K562 (cell line): Measurements from ENCODE around the gene MMP23B. TPM values are rescaled to one million over a fixed set of nuclear protein-coding genes. Genes with fewer than 3 reads are reported as not detected.
A peak's percentile ranks its signal among the peaks of the same experiment; 100 is the strongest.

ENCODE experiments used
- ATAC-seq: fragments of 200-7000 bp; cut with Tn5 transposase; 3 replicates; pipeline ENCODE4 v1.9.1; 2020; ENCODE audit warnings: moderate library complexity
- BruUV-seq: library from RNA; stranded (reverse); fragments of 400-500 nt; replicated peaks from 2 replicates; lab custom pipeline; 2021; lab: Mats Ljungman, UMichigan
- CTCF ChIA-PET: fragments of 300-600 bp; formaldehyde crosslinking; extraction: SDS; loops from one replicate; lab custom pipeline; 2021; ENCODE audit warnings: low intra/inter-chr PET ratio; lab: Yijun Ruan, JAX
- POLR2A ChIA-PET: fragments of 300-600, 350-650 bp; sonication (Branson Sonifier 250); formaldehyde crosslinking; extraction: SDS; loops from one replicate; lab custom pipeline; 2021; ENCODE audit warnings: antibody characterized with exemption, inconsistent platforms; lab: Yijun Ruan, JAX
- DNase-seq, 4 experiments: peaks; one replicate each; pipeline versions ENCODE4 v3.0.0 to v3.0.0-alpha.2; 2011 to 2018; ENCODE audit warnings: low spot score in 3 of 4, mixed read lengths in 3 of 4; ENCODE audit errors: extremely low read depth in 1 of 4
- FAIRE-seq: peaks from 2 replicates; lab custom pipeline; 2011; peaks lifted over from hg19 to GRCh38; lab: Jason Lieb, UNC
- H2AFZ ChIP-seq: 2 replicates; pipeline ENCODE4 v1.6.0; 2011; ENCODE audit warnings: low read depth, low read length, control low read depth, inconsistent platforms
- H3K27ac ChIP-seq: fragments of 200-600 bp; 3 replicates; pipeline ENCODE4 v1.8.0; 2011; ENCODE audit warnings: low read depth, mild to moderate bottlenecking, control low read depth, inconsistent platforms, low read length, moderate library complexity, mixed read lengths; ENCODE audit errors: extremely low read depth
- H3K27me3 ChIP-seq, 2 experiments: fragments of 300-600 bp in 1 of 2; 2 replicates in 1 of 2; 3 replicates in 1 of 2; pipeline versions ENCODE4 v1.6.0 to v1.8.0; 2011; ENCODE audit warnings: inconsistent platforms in 2 of 2, low read length in 2 of 2, mild to moderate bottlenecking in 1 of 2, mixed read lengths in 1 of 2, moderate library complexity in 1 of 2; ENCODE audit not compliant: control insufficient read depth in 2 of 2, insufficient read depth in 2 of 2
- H3K36me3 ChIP-seq: fragments of 300-600 bp; 3 replicates; pipeline ENCODE4 v1.8.0; 2011; ENCODE audit warnings: mild to moderate bottlenecking, low read length, inconsistent platforms; ENCODE audit not compliant: control insufficient read depth, insufficient read depth
- H3K4me1 ChIP-seq, 2 experiments: fragments of 200-600 bp in 1 of 2; replicated peaks in 1 of 2; 2 replicates in 1 of 2; 3 replicates in 1 of 2; pipeline versions ENCODE4 v1.5.1 to v1.8.0; 2011; ENCODE audit warnings: inconsistent platforms in 2 of 2, low read length in 2 of 2, mild to moderate bottlenecking in 1 of 2, mixed read lengths in 1 of 2, moderate library complexity in 1 of 2; ENCODE audit not compliant: control insufficient read depth in 2 of 2, insufficient read depth in 2 of 2
- H3K4me2 ChIP-seq: 2 replicates; pipeline ENCODE4 v1.6.1; 2011; ENCODE audit warnings: low read length, control low read depth, inconsistent platforms, mixed read lengths; ENCODE audit not compliant: insufficient read depth
- H3K4me3 ChIP-seq: fragments of 200-600 bp; sonication (generic), shearing (Covaris generic); 2 replicates; pipeline ENCODE4 v1.5.1; 2016; ENCODE audit warnings: control low read depth, inconsistent platforms
- H3K79me2 ChIP-seq: fragments of 200-600 bp; 3 replicates; pipeline ENCODE4 v1.8.0; 2011; ENCODE audit warnings: low read length, inconsistent platforms; ENCODE audit not compliant: control insufficient read depth, insufficient read depth
- H3K9ac ChIP-seq, 2 experiments: 2 replicates each; pipeline versions ENCODE4 v1.6.0 to v1.6.1; 2011; ENCODE audit warnings: low read depth in 2 of 2, low read length in 2 of 2, control low read depth in 1 of 2, inconsistent platforms in 1 of 2, mild to moderate bottlenecking in 1 of 2, mixed read lengths in 1 of 2; ENCODE audit not compliant: insufficient read depth in 1 of 2
- H3K9me1 ChIP-seq: one replicate; pipeline ENCODE4 v1.6.0; 2011; ENCODE audit warnings: inconsistent platforms, mild to moderate bottlenecking, low read length, moderate library complexity; ENCODE audit not compliant: control insufficient read depth, insufficient read depth
- H3K9me3 ChIP-seq: replicated peaks from 2 replicates; pipeline ENCODE4 v1.5.1; 2011; ENCODE audit warnings: low read depth, low read length, inconsistent platforms; ENCODE audit not compliant: control insufficient read depth, insufficient read depth
- H4K20me1 ChIP-seq: replicated peaks from 2 replicates; pipeline ENCODE4 v1.6.1; 2011; ENCODE audit warnings: low read length, inconsistent platforms, mixed read lengths; ENCODE audit not compliant: control insufficient read depth, insufficient read depth
- ATF1 ChIP-seq, 2 experiments: fragments of 450-650 bp in 1 of 2; IDR thresholded peaks; 2 replicates each; pipeline ENCODE4 v1.6.1; 2016; ENCODE audit warnings: missing compliant biosample characterization in 1 of 2, missing genetic modification characterization in 1 of 2
- CBX2 ChIP-seq: fragments of 200-600 bp; sonication (generic); IDR thresholded peaks from one replicate; pipeline ENCODE4 v1.6.1; 2012; ENCODE audit warnings: mild to moderate bottlenecking, low read length, inconsistent platforms; ENCODE audit not compliant: insufficient read depth, poor library complexity, severe bottlenecking
- CTBP1 ChIP-seq: fragments of 450-650 bp; IDR thresholded peaks from 2 replicates; pipeline ENCODE4 v1.6.1; 2016; ENCODE audit warnings: borderline replicate concordance
- HDAC8 ChIP-seq: fragments of 450-650 bp; IDR thresholded peaks from 2 replicates; pipeline ENCODE4 v1.6.1; 2016; ENCODE audit warnings: mild to moderate bottlenecking, missing genetic modification characterization, moderate library complexity, missing compliant biosample characterization
- MYC ChIP-seq, 2 experiments: fragments of 250-450 bp in 1 of 2; sonication (Bioruptor Pico) in 1 of 2; IDR thresholded peaks; 2 replicates each; pipeline versions ENCODE4 v1.5.1 to v1.6.1; 2012 to 2021; ENCODE audit warnings: low read depth in 2 of 2, borderline replicate concordance in 1 of 2, improper control_type of control experiment in 1 of 2, low read length in 1 of 2, mild to moderate bottlenecking in 1 of 2, moderate library complexity in 1 of 2
- NR2C2 ChIP-seq, 2 experiments: fragments of 200-800 bp in 1 of 2; sonication (Bioruptor generic) in 1 of 2; sonication (generic) in 1 of 2; formaldehyde crosslinking in 1 of 2; IDR thresholded peaks; 2 replicates each; pipeline versions ENCODE4 v1.6.1 to v1.8.0; 2016 to 2022; ENCODE audit warnings: mild to moderate bottlenecking in 1 of 2, missing compliant biosample characterization in 1 of 2, missing genetic modification characterization in 1 of 2, missing genetic modification reagents in 1 of 2
- STAG1 ChIP-seq: sonication (generic); formaldehyde crosslinking; IDR thresholded peaks from 2 replicates; pipeline ENCODE4 v1.5.0; 2020; ENCODE audit warnings: missing genetic modification reagents, borderline replicate concordance
- USF1 ChIP-seq: sonication (generic); formaldehyde crosslinking; IDR thresholded peaks from 2 replicates; pipeline ENCODE4 v1.9.0; 2022; ENCODE audit warnings: mild to moderate bottlenecking, missing genetic modification reagents
- YY1 ChIP-seq, 3 experiments: IDR thresholded peaks; 2 replicates each; pipeline ENCODE4 v1.6.1; 2011; ENCODE audit warnings: low read length in 2 of 3, mild to moderate bottlenecking in 2 of 3, moderate library complexity in 2 of 3, borderline replicate concordance in 1 of 3, control low read depth in 1 of 3, low read depth in 1 of 3; ENCODE audit not compliant: insufficient read depth in 3 of 3, insufficient replicate concordance in 2 of 3, control insufficient read depth in 1 of 3, insufficient read length in 1 of 3; ENCODE audit errors: extremely low read depth in 1 of 3
- ZBTB2 ChIP-seq: fragments of 450-650 bp; IDR thresholded peaks from 2 replicates; pipeline ENCODE4 v1.6.1; 2016; ENCODE audit warnings: antibody characterized with exemption
- ZBTB33 ChIP-seq: sonication (generic); formaldehyde crosslinking; IDR thresholded peaks from 2 replicates; pipeline ENCODE4 v1.8.1; 2023; ENCODE audit warnings: mild to moderate bottlenecking, missing genetic modification reagents
- ZNF282 ChIP-seq: sonication (generic); formaldehyde crosslinking; IDR thresholded peaks from 2 replicates; pipeline ENCODE4 v1.8.1; 2023; ENCODE audit warnings: missing genetic modification reagents
- ZNF384 ChIP-seq: IDR thresholded peaks from 2 replicates; pipeline ENCODE4 v1.6.1; 2012; ENCODE audit warnings: low read depth, low read length, improper control_type of control experiment
- ZNF75A ChIP-seq: fragments of 450-650 bp; formaldehyde crosslinking; IDR thresholded peaks from 2 replicates; pipeline ENCODE4 v1.4.0; 2020; ENCODE audit warnings: mild to moderate bottlenecking
- WGBS: fragments of 100-300 bp; shearing (Covaris generic); methylation state at CpG from one replicate; pipeline ENCODE4 v1.1.6; 2016; ENCODE audit warnings: low coverage, mixed read lengths; ENCODE audit not compliant: insufficient coverage; ENCODE audit errors: missing lambda C conversion rate; 5-methylcytosine and 5-hydroxymethylcytosine counted together
- in situ Hi-C: fragments of 300-500 bp; cut with MboI; formaldehyde crosslinking; loops from 4 replicates; pipeline ENCODE4 v1.15.0; 2018; ENCODE audit warnings: inconsistent platforms, mixed read lengths
- intact Hi-C: fragments of 100-400 bp; cut with micrococcal nuclease; formaldehyde crosslinking; loops from 2 replicates; pipeline ENCODE4 v1.14.2; 2022
- polyA plus RNA-seq, 8 experiments: library from polyadenylated mRNA; depleted of rRNA in 4 of 8; stranded (reverse) in 5 of 8; unstranded in 3 of 8; fragments of >200 nt; fragmentation: Nextera tagmentation in 2 of 8; fragmentation: Illumina TruSeq in 1 of 8; extraction: Ambion mirVana in 2 of 8; extraction: Trizol in 1 of 8; gene quantifications; 2 replicates each; pipeline versions ENCODE4 v1.2.1 to v1.2.3, GENCODE V29; 2011 to 2014; ENCODE audit warnings: inconsistent platforms in 1 of 8, missing spikeins in 1 of 8
- total RNA-seq, 7 experiments: library from RNA; depleted of rRNA in 6 of 7; stranded (reverse); fragments of >200 nt in 6 of 7; fragmentation: Illumina TruSeq in 2 of 7; extraction: Trizol in 2 of 7; gene quantifications; 2 replicates each; pipeline versions ENCODE4 v1.2.1 to v1.2.3, GENCODE V29; 2011 to 2021; ENCODE audit warnings: low replicate concordance in 1 of 7

The MMP23B gene
- total and polyA plus RNA-seq, 9 of the 15 experiments (the other 6 are each of a cell fraction or from before 2014, with no cell fraction given) = 0.28 to 1.2 (median 0.41) TPM; not detected in 5

- ChIA-PET CTCF (no interaction called here), POLR2A (interaction anchor here (0.6 to 0.7 kb wide), 2 partner anchors 16 to 70 kb away, joined by 3 to 4 read pairs; no protein-coding TSS in a partner anchor)
- Histone ChIP-seq H3K9me1 (no peaks in the 10 kb centered on the region), H3K79me2 (no peaks in the 10 kb centered on the region; the same call in 2 of the 3 replicates), H3K27me3 (no peaks in the 10 kb centered on the region), H3K9me3 (no peaks in the 10 kb centered on the region), H4K20me1 (no peaks in the 10 kb centered on the region; the same call in 1 of the 2 replicates), H3K9ac (peak overlapping the region in 1 of 2 experiments; percentile 86; a peak in 2 of 4 replicates), H2AFZ (peak overlapping the region; percentile 78), H3K36me3 (no peaks in the 10 kb centered on the region), H3K4me3 (peak overlapping the region; percentile 23), H3K4me1 (peaks cover 20 to 79% of the 10 kb centered on the region in 2 experiments; a peak in 4 of 5 replicates), H3K4me2 (peak overlapping the region; percentile 20; the same call in 1 of the 2 replicates), H3K27ac (no peak overlapping the region)
- ATAC-seq (peak; percentile 44), DNase-seq (peak; percentile 70 to 81 (median 78)), FAIRE-seq (no peak)
- no TSS peak for BruUV-seq
- 29% methylated on average over 80 of the region's 111 CpGs for WGBS
- in situ Hi-C loops (no loop called here), intact Hi-C loops (no loop called here)
- TF ChIP-seq MYC (IDR thresholded peaks at IDR 0.05; ENCODE audit: low read depth, low read length) = peak; percentile 84
- TF ChIP-seq MYC (CRISPR knock-in tag; IDR thresholded peaks at IDR 0.05; ENCODE audit: borderline replicate concordance, low read depth) = no peak
- TF ChIP-seq CBX2 = no peak
- no peak for TF ChIP-seq YY1 (IDR thresholded peaks at IDR 0.05; ENCODE audit: borderline replicate concordance in 1 of 3, control insufficient read depth in 1 of 3, extremely low read depth in 1 of 3, insufficient read depth in 3 of 3, insufficient read length in 1 of 3, insufficient replicate concordance in 2 of 3, low read depth in 1 of 3, low read length in 2 of 3)
- no peak for TF ChIP-seq ATF1 (CRISPR knock-in tag; IDR thresholded peaks at IDR 0.05)
- no peak; the same call in 1 of the 2 replicates for TF ChIP-seq ATF1 (tag; IDR thresholded peaks at IDR 0.05)
- TF ChIP-seq ZBTB33 (CRISPR knock-in tag) = peak; percentile 99
- peak; percentile 47; the same call in 1 of the 2 replicates for TF ChIP-seq HDAC8
- TF ChIP-seq ZNF282 = peak; percentile 81; the same call in 1 of the 2 replicates
- TF ChIP-seq ZBTB2 = no peak
- TF ChIP-seq STAG1 (CRISPR knock-in tag) = peak; percentile 10; the same call in 1 of the 2 replicates
- TF ChIP-seq ZNF384 = no peak
- TF ChIP-seq USF1 (CRISPR knock-in tag) = no peak
- TF ChIP-seq ZNF75A = no peak
- 0 out of 2 replicates have a peak, but pooled peaks have one; percentile 67 for TF ChIP-seq NR2C2 (CRISPR knock-in tag; IDR thresholded peaks at IDR 0.05)
- no peak for TF ChIP-seq NR2C2 (tag; IDR thresholded peaks at IDR 0.05)
- TF ChIP-seq CTBP1 = peak; percentile 92; the same call in 1 of the 2 replicates
These were observed 32.7 kb upstream of the MMP23B start for GRCh38 chr1:1599030-1599934.
